HuH-7.5 (cell line): Measurements from ENCODE around the gene MALL.
"Not testable (repeated sequence)": the region's sequence is repeated elsewhere in the genome, so short reads cannot be mapped to it uniquely, and the experiment has no call there.

ENCODE experiments used
- DNase-seq: peaks from one replicate; pipeline ENCODE4 v3.0.0; 2011; ENCODE audit warnings: low spot score

The MALL gene

GRCh38 chr2:110115291-110116032 is at the start of gene MALL:
Gene MALL (minus strand): TSS chr2:110115822. CDS start chr2:110115792, 30 bp downstream.
- peak; percentile 59 for DNase-seq

- DNase-seq = no peak
Observed at GRCh38 chr2:110157153-110157793, 41.7 kb upstream of the MALL start.

GRCh38 chr2:110154828-110155227 is 39.2 kb upstream of the MALL start:
- not testable (repeated sequence) for DNase-seq

- not testable (repeated sequence) for DNase-seq
Observed at GRCh38 chr2:110154188-110154587, 38.6 kb upstream of the MALL start.

DNA sequence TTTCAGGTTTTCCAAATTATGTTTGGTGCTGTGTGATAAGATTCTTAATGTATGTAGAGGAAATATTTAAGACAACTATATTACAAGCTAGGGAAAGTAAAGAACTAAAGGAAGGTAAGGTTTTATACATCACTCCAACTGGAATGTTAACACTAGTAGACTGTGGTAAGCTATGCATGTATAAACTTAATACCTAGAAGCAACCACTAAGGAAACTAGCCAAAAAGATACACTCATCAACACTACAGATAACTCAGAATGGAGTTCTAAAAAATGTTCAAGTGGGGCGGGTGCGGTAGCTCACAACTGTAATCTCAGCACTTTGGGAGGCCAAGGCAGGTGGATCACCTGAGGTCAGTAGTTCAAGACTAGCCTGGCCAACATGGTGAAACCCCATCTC is 37.8 kb upstream of the MALL start:
- no peak for DNase-seq

DNA sequence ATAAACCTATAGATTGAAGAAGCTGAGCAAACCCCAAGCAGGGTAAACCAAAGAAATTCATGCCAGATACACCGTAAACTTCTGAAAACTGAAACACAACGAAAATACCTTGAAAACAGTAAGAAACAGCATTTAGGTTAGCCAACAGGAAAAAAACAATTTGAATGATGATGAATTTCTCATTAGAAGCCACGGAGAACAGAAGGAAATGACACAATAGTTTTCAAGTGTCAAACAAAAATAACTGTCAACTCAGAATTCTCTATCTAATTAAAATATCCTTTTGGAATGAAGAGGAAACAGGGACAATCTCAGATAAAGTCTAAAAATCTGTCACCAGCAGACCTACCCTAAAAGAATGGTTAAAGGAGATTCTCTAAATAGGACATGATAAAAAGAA is 37.3 kb upstream of the MALL start:
- no peak for DNase-seq

DNA sequence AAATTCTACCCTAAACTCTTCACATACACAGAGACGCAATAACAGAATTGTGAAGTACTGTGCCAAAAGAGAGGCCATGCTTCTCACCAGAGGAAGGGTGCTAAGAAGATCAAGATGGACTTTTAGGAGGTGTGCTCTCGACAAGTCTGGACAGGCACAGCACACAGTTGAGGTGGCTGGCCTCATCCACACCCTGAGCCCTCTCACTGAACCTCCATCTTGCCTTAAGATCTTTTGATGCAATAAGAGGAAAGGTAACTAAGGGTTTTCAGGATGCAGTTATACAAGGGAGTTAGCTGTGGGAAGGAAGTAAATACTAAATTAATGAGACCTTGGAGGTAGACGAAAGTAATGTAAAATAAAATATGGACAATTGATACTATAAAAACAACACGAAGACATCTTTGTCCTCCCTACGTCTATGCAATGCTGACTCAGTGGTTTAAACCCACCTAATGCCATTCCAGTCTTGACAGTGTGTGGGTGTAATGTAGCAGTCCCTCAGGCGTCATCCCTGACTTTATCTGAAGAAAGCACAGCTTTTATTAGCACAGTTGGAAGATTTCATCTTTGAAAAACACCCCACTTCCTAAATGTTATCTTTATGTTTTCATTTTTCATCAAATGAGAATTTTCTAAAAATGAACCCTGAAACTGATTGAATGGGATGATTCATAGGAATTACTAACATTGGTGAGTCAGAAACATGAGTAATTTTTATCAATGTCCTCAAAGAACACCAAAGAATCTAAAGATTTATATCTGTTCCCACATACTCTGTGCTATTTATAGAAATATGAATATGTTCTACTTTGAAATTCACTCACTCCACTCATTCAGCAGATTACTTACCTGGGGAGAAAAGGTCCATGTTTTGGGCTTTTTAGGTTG is 34.0 kb upstream of the MALL start:
- DNase-seq = no peak

DNA sequence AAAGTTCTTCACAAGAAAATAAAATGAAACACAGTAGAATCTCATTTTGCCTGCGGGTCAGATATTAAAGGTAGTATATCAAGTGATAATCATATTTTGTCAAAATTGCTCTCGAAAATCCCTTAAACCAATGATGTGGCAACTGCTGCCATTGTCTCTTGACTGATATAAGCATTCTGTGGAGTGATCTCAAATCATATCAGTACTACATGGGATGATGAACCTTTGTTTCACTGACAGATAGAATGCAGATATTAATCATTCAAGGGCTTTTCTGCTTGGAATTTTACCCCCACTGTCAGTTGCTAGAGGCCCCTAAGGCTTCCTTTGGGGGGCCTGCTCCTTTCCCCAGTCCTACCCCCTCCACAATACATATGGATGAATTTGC is 31.3 kb upstream of the MALL start:
- DNase-seq = no peak

GRCh38 chr2:110146183-110146944 is 30.7 kb upstream of the MALL start:
- no peak for DNase-seq

GRCh38 chr2:110143982-110144381 is 28.4 kb upstream of the MALL start:
- DNase-seq = no peak

DNA sequence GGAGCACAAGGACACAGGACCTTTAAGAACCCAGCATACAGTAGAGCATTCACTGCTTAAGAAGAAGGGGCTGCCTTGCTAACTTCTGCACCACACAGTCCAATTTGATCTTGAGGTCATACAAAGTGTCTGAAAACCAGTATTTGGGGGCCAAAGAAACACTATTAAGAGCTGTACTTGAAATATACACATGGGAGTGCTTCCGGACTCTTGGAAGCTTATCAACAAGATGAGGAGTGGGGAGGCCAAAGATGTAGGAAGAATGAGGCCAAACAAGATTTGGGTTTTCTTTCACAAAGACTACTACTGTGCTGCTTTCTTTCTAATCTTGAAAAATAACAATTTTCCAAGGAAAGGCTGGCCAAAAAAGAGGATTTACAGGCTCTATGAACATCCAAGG is 24.8 kb upstream of the MALL start:
- no peak for DNase-seq

- no peak for DNase-seq
Observed at GRCh38 chr2:110134025-110134424, 18.4 kb upstream of the MALL start.

DNA sequence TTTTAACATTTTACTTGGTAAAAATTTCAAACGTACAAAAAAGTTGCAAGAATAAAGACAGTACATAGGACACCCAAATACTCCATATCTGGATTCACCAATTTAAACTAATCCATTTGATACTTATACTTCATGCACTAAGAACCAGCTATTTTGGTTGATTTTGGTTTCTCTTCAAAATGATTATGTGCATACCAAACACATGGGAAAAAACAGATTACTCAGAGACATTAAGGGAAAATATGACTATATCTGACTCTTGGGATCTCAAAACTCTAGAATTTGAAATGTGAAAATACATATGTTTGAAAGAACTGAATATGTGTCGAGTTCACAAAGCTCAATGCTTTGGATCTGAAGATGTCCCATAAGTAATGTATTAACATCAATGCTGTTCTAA is 15.5 kb upstream of the MALL start:
- DNase-seq = no peak

GRCh38 chr2:110130757-110131156 is 15.1 kb upstream of the MALL start:
- DNase-seq = no peak

DNA sequence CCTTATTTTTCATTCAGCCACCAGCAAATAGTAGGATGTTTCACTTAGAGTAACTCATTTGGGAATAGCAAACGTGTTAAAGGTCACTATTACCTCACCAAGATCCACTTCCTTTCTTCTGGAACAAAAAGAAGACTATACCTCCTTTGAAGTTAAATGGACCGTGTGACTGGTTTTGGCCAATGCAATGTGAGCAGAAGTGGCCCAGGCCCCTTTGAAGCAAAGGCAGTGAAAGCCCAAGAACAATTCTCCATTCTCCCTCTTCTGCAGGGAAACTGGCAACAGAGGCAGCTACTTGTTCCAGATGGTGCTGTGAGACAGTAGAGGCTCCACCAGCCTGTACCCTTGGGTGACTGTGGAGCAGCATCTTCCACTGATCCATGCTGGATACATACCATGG is 11.3 kb upstream of the MALL start:
- DNase-seq = no peak

DNA sequence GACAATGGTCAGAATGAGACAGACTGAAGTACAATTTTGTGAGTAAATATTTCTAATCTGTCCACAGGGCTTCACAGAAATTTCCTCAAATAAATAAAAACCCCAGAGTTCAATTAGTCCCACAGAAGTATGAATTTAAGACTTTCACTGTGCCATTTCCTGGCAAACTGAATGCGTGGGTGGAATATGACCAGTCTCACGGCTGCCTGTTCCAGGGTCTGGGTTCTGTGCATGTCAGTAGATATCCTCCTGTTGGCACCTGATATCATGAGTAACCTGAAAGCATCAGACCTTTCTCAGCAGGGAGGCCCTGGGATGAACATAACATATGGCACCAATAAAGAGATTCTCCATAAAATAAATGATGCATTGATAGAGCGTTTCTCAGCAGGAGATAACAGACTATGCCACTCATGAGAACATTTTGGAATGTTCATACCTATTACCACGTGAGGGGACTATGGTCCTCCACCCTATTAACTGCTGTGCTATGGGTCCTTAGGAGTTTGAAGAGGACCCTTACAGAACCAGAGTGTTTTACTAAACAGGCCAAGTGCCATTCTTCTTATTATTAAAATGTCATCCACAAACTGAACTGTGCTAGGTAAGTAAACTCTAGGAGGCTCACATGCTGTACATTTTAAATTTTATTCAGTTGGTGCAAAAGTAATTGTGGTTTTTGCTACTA is 10.6 kb upstream of the MALL start:
- no peak for DNase-seq

GRCh38 chr2:110124939-110125691 is 9.5 kb upstream of the MALL start:
- no peak for DNase-seq

DNA sequence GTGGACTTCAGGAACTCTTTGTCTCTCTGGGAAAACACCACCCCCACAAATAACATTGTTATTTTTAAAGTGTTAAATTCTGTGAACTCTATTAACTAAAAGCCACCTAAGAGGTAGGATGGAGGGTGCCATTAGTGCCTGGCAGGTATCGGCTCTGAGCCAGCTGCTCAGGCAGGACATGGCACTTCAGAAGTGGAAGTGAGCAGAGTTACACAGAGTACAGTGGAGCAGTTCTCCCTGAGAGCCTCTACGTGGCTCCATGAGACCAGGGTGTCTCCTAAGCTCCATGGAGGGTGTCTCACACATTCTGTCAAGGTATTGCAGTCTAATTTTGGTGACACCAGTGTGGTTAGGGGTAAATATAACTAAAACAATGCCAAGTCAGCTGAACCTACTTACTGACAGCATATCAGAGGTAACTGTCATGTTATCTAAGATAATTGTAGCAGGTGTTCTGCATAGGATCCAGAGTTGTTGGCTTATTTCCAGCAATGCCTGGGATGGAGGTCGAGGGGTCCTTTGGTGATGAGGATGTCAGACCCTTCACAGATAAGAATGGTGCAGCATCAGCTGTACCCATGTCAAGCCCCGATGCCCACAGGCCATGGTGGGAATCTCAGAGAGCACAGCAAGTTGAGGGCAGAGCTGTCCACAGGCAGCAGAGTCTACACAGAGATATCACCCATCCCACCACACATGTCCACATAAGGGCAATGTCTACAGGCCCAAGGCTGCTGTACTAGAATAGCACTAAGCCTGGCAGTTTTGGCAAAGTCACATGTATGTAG is 8.6 kb upstream of the MALL start:
- DNase-seq = no peak

DNA sequence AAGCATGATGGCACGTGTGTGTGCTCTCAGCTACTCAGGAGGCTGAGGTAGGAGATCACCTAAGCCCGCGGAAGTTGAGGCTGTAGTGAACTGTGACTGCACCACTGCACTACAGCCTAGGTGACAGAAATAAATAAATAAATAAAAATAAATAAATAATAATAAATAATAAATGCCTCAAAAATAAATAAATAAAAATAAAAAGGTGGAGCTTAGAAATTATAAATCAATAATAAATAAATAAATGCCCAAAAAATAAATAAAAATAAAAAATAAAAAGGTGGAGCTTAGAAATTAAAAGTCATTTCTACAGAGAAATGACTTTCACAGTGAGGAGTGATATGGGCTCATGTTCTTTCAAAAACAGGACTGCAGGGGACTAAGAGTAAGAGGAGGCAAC is 6.0 kb upstream of the MALL start:
- DNase-seq = no peak

GRCh38 chr2:110121052-110121334 is 5.4 kb upstream of the MALL start:
- no peak for DNase-seq
